Uterus (tissue), 4 donors: ENCODE measurements around the gene KTI12. TPM values are rescaled to one million over a fixed set of nuclear protein-coding genes. Genes with fewer than 3 reads are reported as not detected.
A peak's percentile ranks its signal among the peaks of the same experiment; 100 is the strongest.

Source experiments
- DNase-seq, 2 donors: peaks; one replicate each; pipeline ENCODE4 v3.0.0-alpha.2; 2019 to 2020
- H3K27ac ChIP-seq, 2 donors: fragments of 200-600 bp; sonication (generic); 1 replicate in 1 of 2; 2 replicates in 1 of 2; pipeline ENCODE4 v1.5.1; 2016 to 2018
- H3K27me3 ChIP-seq, 2 donors: fragments of 200-600 bp; sonication (generic); one replicate each; pipeline ENCODE4 v1.5.1; 2018 to 2019; ENCODE audit warnings: control low read depth in 1 of 2
- H3K36me3 ChIP-seq, 2 donors: fragments of 200-600 bp; sonication (generic); one replicate each; pipeline ENCODE4 v1.5.1; 2019; ENCODE audit warnings: control low read depth in 1 of 2
- H3K4me1 ChIP-seq, 2 donors: fragments of 200-600 bp; sonication (generic); one replicate each; pipeline ENCODE4 v1.5.1; 2018 to 2019; ENCODE audit warnings: control low read depth in 1 of 2
- H3K4me3 ChIP-seq, 2 donors: fragments of 200-600 bp; sonication (generic); 1 replicate in 1 of 2; 2 replicates in 1 of 2; pipeline ENCODE4 v1.5.1; 2018 to 2019; ENCODE audit warnings: mild to moderate bottlenecking in 1 of 2
- H3K9me3 ChIP-seq, 2 donors: fragments of 200-600 bp; sonication (generic); one replicate each; pipeline ENCODE4 v1.5.1; 2019; ENCODE audit warnings: control low read depth in 1 of 2
- CTCF ChIP-seq, 4 experiments: fragments of 200-600 bp in 2 of 4; fragments of 450-650 bp in 2 of 4; sonication (generic) in 2 of 4; IDR thresholded peaks; one replicate each; pipeline ENCODE4 v1.5.1; 2016 to 2019; ENCODE audit warnings: antibody characterized with exemption in 4 of 4, mild to moderate bottlenecking in 2 of 4, moderate library complexity in 1 of 4
- POLR2A ChIP-seq, 2 donors: fragments of 450-650 bp; IDR thresholded peaks; one replicate each; pipeline ENCODE4 v1.6.1; 2016; ENCODE audit warnings: antibody characterized with exemption in 2 of 2, mild to moderate bottlenecking in 1 of 2, moderate library complexity in 1 of 2
- intact Hi-C: fragments of 100-400 bp; cut with DNase I; formaldehyde crosslinking; loops from one replicate; pipeline ENCODE4 v1.15.1; 2023; ENCODE audit warnings: low total_unique reads
- total RNA-seq, 4 donors: library from RNA; depleted of rRNA in 3 of 4; stranded (reverse); fragments of >200 nt in 3 of 4; gene quantifications; one replicate each; pipeline versions ENCODE4 v1.1.0 to v1.2.4, GENCODE V29; 2014 to 2023
- donor health status: DM: yes; HTN: yes; CAD: no.

Gene KTI12
- total RNA-seq, 4 donors from 2014 or later = 5.4 to 21.3 (median 11.8) TPM

DNA sequence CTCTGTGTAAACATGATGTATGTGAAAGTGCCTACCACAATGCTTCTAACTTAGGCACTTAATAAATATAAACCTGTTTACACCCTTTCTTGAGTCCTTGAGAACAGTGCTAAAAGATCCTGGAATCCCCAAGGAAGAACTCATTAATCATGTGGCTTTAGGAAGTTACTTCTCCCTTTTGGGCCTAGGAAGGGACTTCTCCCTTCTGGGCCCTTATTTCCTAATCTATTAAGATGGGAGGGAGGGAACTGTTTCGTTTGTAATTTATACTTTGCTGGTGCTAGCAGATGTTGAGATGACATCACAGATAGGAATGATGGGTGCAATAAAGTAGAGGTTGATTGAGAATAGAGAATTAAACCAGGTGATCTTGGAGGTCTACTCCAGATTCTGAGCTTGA lies 23.6 kb upstream of the KTI12 start:
- H3K4me3 ChIP-seq = peak overlapping the region in 1 of 2 donors; percentile 77
- H3K4me1 ChIP-seq = peaks cover 0 to 10% of the 10 kb centered on the region in 2 donors
- intact Hi-C loops = no loop called here
- TF ChIP-seq POLR2A (IDR thresholded peaks at IDR 0.05) (no peak), CTCF (IDR thresholded peaks at IDR 0.05) (no peak)
- peak overlapping the region; percentile 90 for H3K27ac ChIP-seq
- H3K9me3 ChIP-seq = no peaks in the 10 kb centered on the region
- no peak for DNase-seq
- no peaks in the 10 kb centered on the region for H3K27me3 ChIP-seq
- no peaks in the 10 kb centered on the region for H3K36me3 ChIP-seq

GRCh38 chr1:52056937-52057231 lies 23.3 kb upstream of the KTI12 start:
- intact Hi-C loops = no loop called here
- Histone ChIP-seq H3K4me1 (peaks cover 0 to 10% of the 10 kb centered on the region in 2 donors), H3K4me3 (peak overlapping the region; percentile 65 to 77), H3K36me3 (no peaks in the 10 kb centered on the region), H3K9me3 (no peaks in the 10 kb centered on the region), H3K27ac (peak overlapping the region; percentile 90), H3K27me3 (no peaks in the 10 kb centered on the region)
- TF ChIP-seq CTCF (IDR thresholded peaks at IDR 0.05) = no peak
- TF ChIP-seq POLR2A (IDR thresholded peaks at IDR 0.05) = no peak
- DNase-seq = no peak

- peak; percentile 48 to 78 for TF ChIP-seq POLR2A (IDR thresholded peaks at IDR 0.05)
- no peak for TF ChIP-seq CTCF (IDR thresholded peaks at IDR 0.05)
- Histone ChIP-seq H3K4me1 (peaks cover 0 to 10% of the 10 kb centered on the region in 2 donors), H3K36me3 (no peaks in the 10 kb centered on the region), H3K4me3 (peak within 1 kb of the TSS; percentile 65 to 77), H3K9me3 (no peaks in the 10 kb centered on the region), H3K27me3 (no peaks in the 10 kb centered on the region), H3K27ac (peak within 1 kb of the TSS; percentile 90)
- intact Hi-C loops = no loop called here
- DNase-seq = peak; percentile 90 to 94
Measured at GRCh38 chr1:52056163-52056936, 22.7 kb upstream of the KTI12 start, which contains the start of gene BTF3L4. Gene BTF3L4, plus strand, starts transcription at chr1:52056295. Its CDS starts 3,553 bp downstream, at chr1:52059848.

DNA sequence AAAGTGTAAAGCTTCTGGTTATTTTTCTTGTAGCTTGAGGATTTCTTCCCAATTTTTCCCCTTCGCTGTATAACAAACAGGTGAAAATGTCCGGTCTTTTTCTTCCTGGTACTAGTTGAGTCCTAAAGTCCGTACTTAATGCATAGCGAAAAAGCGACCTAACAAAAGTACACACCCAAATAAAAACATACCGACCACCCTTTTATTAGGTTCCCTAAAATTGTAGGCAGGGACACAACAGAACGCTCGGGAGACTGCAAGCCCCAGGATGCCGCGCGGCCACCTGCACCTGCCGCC lies 22.2 kb upstream of the KTI12 start:
- H3K9me3 ChIP-seq = no peaks in the 10 kb centered on the region
- H3K27ac ChIP-seq = peak overlapping the region; percentile 90
- intact Hi-C loops = no loop called here
- H3K4me1 ChIP-seq = peaks cover 0 to 10% of the 10 kb centered on the region in 2 donors
- no peaks in the 10 kb centered on the region for H3K36me3 ChIP-seq
- no peak for DNase-seq
- peak overlapping the region; percentile 65 to 77 for H3K4me3 ChIP-seq
- H3K27me3 ChIP-seq = no peaks in the 10 kb centered on the region
- no peak for TF ChIP-seq CTCF (IDR thresholded peaks at IDR 0.05)
- TF ChIP-seq POLR2A (IDR thresholded peaks at IDR 0.05) = no peak

- intact Hi-C loops = no loop called here
- peak within 1 kb of the TSS; percentile 90 for H3K27ac ChIP-seq
- peaks cover 0 to 10% of the 10 kb centered on the region in 2 donors for H3K4me1 ChIP-seq
- DNase-seq = peak; percentile 71 to 83
- no peaks in the 10 kb centered on the region for H3K27me3 ChIP-seq
- no peaks in the 10 kb centered on the region for H3K36me3 ChIP-seq
- no peaks in the 10 kb centered on the region for H3K9me3 ChIP-seq
- TF ChIP-seq POLR2A (IDR thresholded peaks at IDR 0.05) = peak; percentile 42 to 65
- no peak for TF ChIP-seq CTCF (IDR thresholded peaks at IDR 0.05)
- peak within 1 kb of the TSS; percentile 65 to 77 for H3K4me3 ChIP-seq
Measured at GRCh38 chr1:52055066-52055865, 21.7 kb upstream of the KTI12 start, which contains the start of gene TXNDC12. Gene TXNDC12, minus strand, starts transcription at chr1:52055191. Its CDS starts 95 bp downstream, at chr1:52055096.
